Duodenal mucosa (tissue), 2 donors: Measurements from ENCODE around the gene HAPLN3.

Experiments
- H3K27ac ChIP-seq: one replicate; pipeline ENCODE4 v1.7.0; 2013; ENCODE audit warnings: low read depth, low read length
- H3K27me3 ChIP-seq, 2 donors: one replicate each; pipeline ENCODE4 v1.7.0; 2013; ENCODE audit warnings: low read length in 2 of 2, control low read depth in 1 of 2; ENCODE audit not compliant: insufficient read depth in 2 of 2, control insufficient read depth in 1 of 2
- H3K36me3 ChIP-seq, 2 donors: one replicate each; pipeline ENCODE4 v1.7.0; 2013; ENCODE audit warnings: low read length in 2 of 2, control low read depth in 1 of 2; ENCODE audit not compliant: insufficient read depth in 2 of 2, control insufficient read depth in 1 of 2
- H3K4me1 ChIP-seq, 2 donors: one replicate each; pipeline ENCODE4 v1.7.0; 2013; ENCODE audit warnings: low read length in 2 of 2, control low read depth in 1 of 2; ENCODE audit not compliant: insufficient read depth in 2 of 2, control insufficient read depth in 1 of 2
- H3K4me3 ChIP-seq, 2 donors: one replicate each; pipeline ENCODE4 v1.7.0; 2013; ENCODE audit warnings: low read length in 2 of 2, low read depth in 1 of 2
- H3K9ac ChIP-seq, 2 donors: one replicate each; pipeline ENCODE4 v1.7.0; 2013; ENCODE audit warnings: low read length in 2 of 2, low read depth in 1 of 2
- H3K9me3 ChIP-seq, 2 donors: one replicate each; pipeline ENCODE4 v1.7.0; 2013; ENCODE audit warnings: low read length in 2 of 2, control low read depth in 1 of 2; ENCODE audit not compliant: control insufficient read depth in 1 of 2

The HAPLN3 gene

DNA sequence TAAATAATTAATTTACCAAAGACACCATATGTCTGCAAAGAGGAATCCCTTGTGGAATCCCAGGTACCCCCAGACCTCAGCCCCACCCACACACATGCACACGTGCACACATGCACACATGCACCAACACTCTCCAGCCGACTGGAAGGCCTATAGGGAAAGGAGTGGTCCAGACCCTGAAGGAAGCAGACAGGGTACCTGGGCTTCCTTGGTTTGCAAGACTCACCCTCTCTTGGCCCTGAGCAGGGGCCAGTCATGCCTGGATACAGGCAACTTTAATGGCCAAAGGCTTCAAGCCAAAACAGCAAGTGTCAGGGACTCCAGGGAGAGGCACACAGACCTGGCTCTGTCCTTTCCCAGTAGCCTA lies 8.9 kb upstream of the HAPLN3 start:
- Histone ChIP-seq H3K27me3 (no peaks in the 10 kb centered on the region), H3K4me1 (peaks cover 6 to 10% of the 10 kb centered on the region in 2 donors), H3K4me3 (no peak overlapping the region), H3K9ac (no peak overlapping the region), H3K9me3 (no peaks in the 10 kb centered on the region), H3K36me3 (no peaks in the 10 kb centered on the region), H3K27ac (no peak overlapping the region)

DNA sequence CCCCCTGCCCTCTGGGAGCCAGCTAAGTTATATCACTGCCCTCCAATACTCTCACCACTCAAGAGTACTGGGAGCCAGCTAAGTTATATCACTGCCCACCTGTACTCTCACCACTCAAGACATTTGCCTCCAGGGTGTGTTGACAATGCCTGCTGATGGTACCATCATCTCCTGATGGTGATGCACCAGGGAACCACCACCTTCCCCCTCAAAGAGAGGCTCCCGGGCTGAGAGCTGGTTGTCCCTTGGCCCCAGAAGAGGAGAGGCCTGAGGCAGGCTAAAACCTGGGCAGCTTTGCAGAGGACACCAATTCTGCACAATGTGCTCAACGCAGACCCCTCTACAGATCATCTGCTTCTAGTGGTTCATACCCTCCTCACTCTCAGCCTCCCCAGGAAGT lies 7.5 kb upstream of the HAPLN3 start:
- no peak overlapping the region for H3K4me3 ChIP-seq
- H3K9ac ChIP-seq: no peak overlapping the region
- H3K36me3 ChIP-seq: no peaks in the 10 kb centered on the region
- no peaks in the 10 kb centered on the region for H3K9me3 ChIP-seq
- H3K4me1 ChIP-seq: peaks cover 6 to 10% of the 10 kb centered on the region in 2 donors
- no peak overlapping the region for H3K27ac ChIP-seq
- no peaks in the 10 kb centered on the region for H3K27me3 ChIP-seq

DNA sequence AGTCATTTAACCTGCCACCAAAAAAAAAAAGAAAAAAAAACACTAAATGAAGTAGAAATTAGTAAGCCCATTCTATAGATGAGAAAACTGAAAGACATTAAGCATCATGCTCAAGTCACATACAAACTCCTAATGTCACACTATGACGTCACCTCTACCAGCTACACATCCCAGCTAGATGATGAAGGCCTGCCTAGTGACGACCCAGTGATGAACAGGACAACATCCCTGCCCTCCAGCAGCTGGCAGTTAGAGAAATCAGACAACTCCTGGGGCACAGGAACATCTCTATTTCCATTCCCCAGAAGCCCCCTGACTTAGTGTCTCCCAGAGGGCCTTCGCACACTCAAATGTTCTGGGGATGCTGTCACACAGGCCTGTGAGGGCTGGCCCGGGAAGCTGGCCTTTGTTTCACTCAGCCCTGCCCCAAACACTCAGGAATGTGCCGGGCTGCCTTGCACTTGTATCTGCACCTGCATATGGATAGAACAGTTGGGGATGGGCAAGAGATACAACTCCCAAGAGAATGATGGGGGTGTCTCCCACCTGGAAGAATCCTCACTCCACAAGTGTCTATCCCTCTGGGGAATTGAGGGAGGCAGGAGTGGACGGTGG lies 7.0 kb upstream of the HAPLN3 start:
- Histone ChIP-seq H3K36me3 (no peaks in the 10 kb centered on the region), H3K27ac (no peak overlapping the region)

DNA sequence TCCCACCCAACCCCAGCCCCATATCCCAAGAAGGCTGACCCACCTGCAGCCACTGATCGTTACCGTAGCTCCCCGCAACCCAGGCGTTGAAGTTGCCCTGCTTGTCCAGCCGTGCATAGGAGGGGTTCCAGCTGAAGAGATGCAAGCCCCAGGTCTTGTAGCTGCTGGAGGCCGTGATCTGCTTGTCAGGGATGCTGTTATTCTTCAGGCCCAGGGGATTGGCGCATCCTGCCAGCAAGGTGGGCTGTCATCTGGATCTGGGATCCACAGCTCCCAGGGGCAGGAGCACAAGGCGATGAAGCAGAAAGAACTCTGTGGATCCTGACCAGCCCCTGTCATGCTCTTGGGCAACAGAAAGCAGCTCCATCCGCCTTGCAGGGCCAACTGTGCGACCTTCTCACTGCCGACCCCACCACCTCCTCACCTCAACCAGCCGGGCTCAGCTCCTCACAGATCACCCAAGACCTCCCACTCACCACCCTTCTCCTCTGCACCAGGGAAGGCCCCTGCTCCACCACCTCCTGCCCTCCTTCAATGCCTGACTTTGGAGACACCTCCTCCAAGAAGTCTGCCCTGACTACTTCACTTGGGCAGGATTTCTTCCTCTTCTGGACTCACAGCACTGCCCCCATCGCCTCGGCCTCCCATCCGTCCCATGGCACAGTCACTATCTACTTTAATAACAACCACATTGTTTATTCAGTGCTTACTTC lies 6.3 kb upstream of the HAPLN3 start:
- Histone ChIP-seq H3K27me3 (no peaks in the 10 kb centered on the region), H3K9ac (no peak overlapping the region), H3K9me3 (no peaks in the 10 kb centered on the region), H3K4me3 (no peak overlapping the region), H3K27ac (no peak overlapping the region), H3K36me3 (no peaks in the 10 kb centered on the region), H3K4me1 (peaks cover 13 to 15% of the 10 kb centered on the region in 2 donors)

More for the DNA sequence above, 7.0 kb upstream of the HAPLN3 start:
- Histone ChIP-seq H3K4me3 (no peak overlapping the region), H3K9me3 (no peaks in the 10 kb centered on the region), H3K9ac (no peak overlapping the region), H3K4me1 (peaks cover 6 to 10% of the 10 kb centered on the region in 2 donors), H3K27me3 (no peaks in the 10 kb centered on the region)

DNA sequence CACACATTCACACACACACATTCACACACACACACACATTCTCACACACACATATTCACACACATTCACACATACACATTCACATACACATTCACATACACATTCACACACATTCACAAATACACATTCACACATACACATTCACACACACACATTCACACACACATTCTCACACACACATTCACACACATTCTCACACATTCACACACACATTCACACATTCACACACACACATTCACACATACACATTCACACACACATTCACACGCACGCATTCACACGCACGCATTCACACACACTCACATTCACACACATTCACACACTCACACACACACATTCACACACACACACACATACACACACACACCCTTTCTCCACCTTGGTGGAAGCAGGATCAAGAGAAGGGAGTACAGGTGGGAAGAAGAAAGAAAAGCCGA lies 5.7 kb upstream of the HAPLN3 start:
- Histone ChIP-seq H3K27ac (no peak overlapping the region), H3K4me1 (peaks cover 14 to 15% of the 10 kb centered on the region in 2 donors), H3K9me3 (no peaks in the 10 kb centered on the region), H3K36me3 (no peaks in the 10 kb centered on the region), H3K4me3 (no peak overlapping the region), H3K27me3 (no peaks in the 10 kb centered on the region), H3K9ac (no peak overlapping the region)

DNA sequence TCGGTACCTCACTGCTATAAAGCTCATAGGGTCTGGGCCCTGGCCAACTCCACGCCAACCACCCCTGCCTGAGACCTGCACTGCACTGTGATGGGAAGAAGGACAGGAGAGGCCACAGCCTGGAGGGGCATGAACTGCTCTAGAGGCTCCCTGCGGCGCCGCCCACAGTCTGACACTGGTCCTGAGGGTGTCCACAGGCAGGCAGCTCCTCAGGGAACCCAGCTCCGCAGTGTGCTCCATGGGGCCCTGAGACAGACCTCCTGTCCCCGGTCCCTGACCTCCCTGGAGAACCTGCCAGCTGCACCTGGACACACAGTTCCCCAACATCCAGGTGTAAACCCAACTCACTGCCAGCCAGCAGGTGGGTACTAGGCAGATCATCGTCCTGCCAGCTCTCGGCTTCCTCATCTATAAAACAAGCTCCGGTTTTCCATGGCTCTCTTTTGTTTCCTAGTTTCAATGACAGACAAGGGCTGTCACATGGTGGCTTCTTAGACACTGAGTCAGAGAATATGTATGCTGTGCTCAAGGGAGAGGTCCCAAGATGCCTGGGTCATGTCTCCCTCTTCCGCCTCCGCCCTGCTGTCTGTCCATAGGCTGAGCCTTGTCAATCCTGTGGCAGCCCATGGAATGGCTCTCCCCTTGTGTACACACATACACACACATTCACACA lies 5.1 kb upstream of the HAPLN3 start:
- Histone ChIP-seq H3K27me3 (no peaks in the 10 kb centered on the region), H3K4me3 (no peak overlapping the region), H3K4me1 (peaks cover 14 to 15% of the 10 kb centered on the region in 2 donors), H3K27ac (no peak overlapping the region), H3K9ac (no peak overlapping the region), H3K9me3 (no peaks in the 10 kb centered on the region), H3K36me3 (no peaks in the 10 kb centered on the region)

DNA sequence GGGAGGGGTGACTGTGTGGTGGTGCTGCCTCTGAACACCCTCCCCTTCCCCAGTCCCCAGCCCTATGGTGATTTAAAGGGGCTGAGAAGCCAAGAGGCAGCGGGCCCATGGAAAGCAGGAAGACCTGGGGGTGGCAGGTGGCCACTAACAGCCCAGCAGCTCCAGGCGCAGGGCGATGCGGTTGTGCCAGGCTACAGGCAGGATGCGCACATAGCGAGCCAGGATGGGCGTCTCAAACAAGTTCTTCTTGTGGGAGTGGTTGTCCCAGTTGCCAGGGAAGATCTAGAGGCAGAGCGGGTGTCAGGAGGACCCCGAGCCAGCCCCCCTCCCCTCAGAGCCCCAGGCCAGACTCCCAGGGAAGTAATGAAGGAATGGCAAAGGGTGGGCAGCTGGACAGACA lies 3.9 kb upstream of the HAPLN3 start:
- H3K27ac ChIP-seq: no peak overlapping the region
- no peak overlapping the region for H3K9ac ChIP-seq
- H3K4me1 ChIP-seq: peaks cover 9 to 16% of the 10 kb centered on the region in 2 donors
- no peak overlapping the region for H3K4me3 ChIP-seq
- H3K27me3 ChIP-seq: peaks cover 5 to 11% of the 10 kb centered on the region in 2 donors
- H3K9me3 ChIP-seq: no peaks in the 10 kb centered on the region
- no peaks in the 10 kb centered on the region for H3K36me3 ChIP-seq

DNA sequence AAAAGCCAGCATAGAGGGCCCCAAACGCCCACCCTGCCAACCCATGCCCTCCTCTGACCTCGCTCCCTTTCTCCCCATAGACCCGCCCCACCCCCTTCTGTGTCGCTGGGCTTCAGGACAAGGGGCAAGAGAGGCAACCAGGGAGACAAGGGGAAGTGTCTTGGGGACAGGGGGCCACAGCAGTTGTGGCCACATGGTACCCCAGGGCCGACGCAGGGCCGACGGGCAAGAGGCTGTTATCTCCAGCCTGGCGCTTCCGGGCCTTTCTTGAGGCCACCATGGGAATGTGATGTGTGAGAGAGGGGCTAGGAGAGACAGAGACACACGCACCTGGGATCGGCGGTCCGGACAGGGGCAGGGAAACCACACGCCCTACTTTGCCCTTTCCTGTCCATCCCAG lies 3.4 kb upstream of the HAPLN3 start:
- no peaks in the 10 kb centered on the region for H3K9me3 ChIP-seq
- H3K9ac ChIP-seq: no peak overlapping the region
- H3K4me1 ChIP-seq: peaks cover 7 to 20% of the 10 kb centered on the region in 2 donors
- H3K27me3 ChIP-seq: peaks cover 8 to 15% of the 10 kb centered on the region in 2 donors
- H3K36me3 ChIP-seq: no peaks in the 10 kb centered on the region
- H3K4me3 ChIP-seq: no peak overlapping the region
- no peak overlapping the region for H3K27ac ChIP-seq

DNA sequence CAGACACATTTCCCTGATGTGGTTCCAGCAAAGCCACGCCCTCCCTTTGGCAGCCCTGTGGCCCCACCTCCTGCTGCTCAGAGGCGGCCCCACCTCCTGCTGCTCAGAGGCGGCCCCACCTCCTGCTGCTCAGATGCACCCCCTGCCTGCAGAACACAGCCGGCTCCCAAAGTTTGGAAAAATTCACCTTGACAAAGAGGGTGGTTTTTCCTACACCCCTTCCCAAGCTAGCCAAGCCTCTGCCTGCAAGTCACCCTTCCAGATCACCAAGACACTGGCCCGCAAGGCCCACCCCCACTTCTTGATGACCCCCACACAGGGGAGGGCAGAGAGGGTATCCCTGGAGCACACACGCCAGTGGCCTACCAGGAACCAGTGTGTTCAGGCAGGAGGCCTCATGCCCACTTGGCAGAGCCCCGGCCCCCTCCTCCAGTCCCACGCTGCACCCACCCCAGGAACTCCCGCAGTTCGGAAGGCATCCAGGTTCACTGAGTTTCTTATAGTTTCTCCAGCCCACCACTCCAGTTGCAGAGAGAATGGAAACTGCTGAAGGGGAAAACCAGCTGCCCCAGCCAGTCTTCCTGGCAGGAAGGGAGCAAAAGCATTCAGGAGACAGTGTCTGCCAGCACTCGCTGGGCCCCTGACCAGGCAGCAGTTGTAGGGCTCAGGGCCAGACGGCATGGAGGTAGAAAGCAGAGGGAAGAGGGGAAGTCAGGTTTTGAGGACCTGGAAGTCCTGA lies 2.3 kb upstream of the HAPLN3 start:
- no peaks in the 10 kb centered on the region for H3K36me3 ChIP-seq
- H3K27ac ChIP-seq: no peak overlapping the region
- no peaks in the 10 kb centered on the region for H3K9me3 ChIP-seq
- H3K4me3 ChIP-seq: no peak overlapping the region
- H3K9ac ChIP-seq: no peak overlapping the region
- H3K27me3 ChIP-seq: peaks cover 8 to 15% of the 10 kb centered on the region in 2 donors
- peaks cover 7 to 20% of the 10 kb centered on the region in 2 donors for H3K4me1 ChIP-seq

DNA sequence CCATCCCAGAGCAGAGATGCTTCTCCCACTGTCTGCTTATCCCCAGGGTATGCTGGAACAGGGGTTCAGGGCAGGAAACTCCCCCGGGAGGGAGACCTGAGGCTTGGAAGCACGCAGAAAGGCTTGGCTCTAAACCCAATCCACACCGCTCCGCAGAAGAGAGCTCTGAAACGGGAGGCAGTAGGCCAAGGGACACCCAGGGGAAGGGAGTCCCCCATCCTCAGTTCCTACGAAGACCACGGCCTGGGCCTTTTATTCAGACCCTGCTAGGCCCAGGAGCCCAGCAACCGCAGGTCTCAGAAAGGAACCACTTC lies 1.8 kb upstream of the HAPLN3 start:
- peaks cover 7 to 20% of the 10 kb centered on the region in 2 donors for H3K4me1 ChIP-seq
- peaks cover 8 to 15% of the 10 kb centered on the region in 2 donors for H3K27me3 ChIP-seq
- H3K27ac ChIP-seq: no peak overlapping the region
- no peak overlapping the region for H3K9ac ChIP-seq
- no peaks in the 10 kb centered on the region for H3K9me3 ChIP-seq
- H3K4me3 ChIP-seq: no peak overlapping the region
- H3K36me3 ChIP-seq: no peaks in the 10 kb centered on the region
